ENCODE data around the gene FUT7.
"Not testable (repeated sequence)": the region's sequence is repeated elsewhere in the genome, so short reads cannot be mapped to it uniquely, and the experiment has no call there.

FUT7 gene

GRCh38 chr9:137066096-137066861 is 34.4 kb upstream of the FUT7 start:
- DNase-seq (ENCODE audit: low read depth in 2 of 2) = no peak

- no peak for DNase-seq (ENCODE audit: low read depth in 2 of 2)
Measured at GRCh38 chr9:137065336-137065967, 33.6 kb upstream of the FUT7 start.

DNA sequence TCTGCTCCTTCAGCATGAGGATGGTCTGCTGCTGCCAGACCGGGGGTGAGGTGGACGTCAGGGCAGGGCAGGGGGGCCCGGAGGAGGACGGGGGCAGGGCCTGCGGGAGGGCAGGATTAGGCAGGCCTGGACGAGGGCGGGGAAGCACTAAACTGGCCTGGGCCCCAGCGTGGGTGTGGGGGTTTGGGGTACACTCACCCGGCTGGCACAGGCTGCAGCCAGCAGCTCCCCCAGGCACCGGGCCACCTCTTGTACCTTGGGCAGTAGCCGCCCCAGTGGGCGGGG is 32.9 kb upstream of the FUT7 start:
- no peak for DNase-seq (ENCODE audit: low read depth in 2 of 2)

DNA sequence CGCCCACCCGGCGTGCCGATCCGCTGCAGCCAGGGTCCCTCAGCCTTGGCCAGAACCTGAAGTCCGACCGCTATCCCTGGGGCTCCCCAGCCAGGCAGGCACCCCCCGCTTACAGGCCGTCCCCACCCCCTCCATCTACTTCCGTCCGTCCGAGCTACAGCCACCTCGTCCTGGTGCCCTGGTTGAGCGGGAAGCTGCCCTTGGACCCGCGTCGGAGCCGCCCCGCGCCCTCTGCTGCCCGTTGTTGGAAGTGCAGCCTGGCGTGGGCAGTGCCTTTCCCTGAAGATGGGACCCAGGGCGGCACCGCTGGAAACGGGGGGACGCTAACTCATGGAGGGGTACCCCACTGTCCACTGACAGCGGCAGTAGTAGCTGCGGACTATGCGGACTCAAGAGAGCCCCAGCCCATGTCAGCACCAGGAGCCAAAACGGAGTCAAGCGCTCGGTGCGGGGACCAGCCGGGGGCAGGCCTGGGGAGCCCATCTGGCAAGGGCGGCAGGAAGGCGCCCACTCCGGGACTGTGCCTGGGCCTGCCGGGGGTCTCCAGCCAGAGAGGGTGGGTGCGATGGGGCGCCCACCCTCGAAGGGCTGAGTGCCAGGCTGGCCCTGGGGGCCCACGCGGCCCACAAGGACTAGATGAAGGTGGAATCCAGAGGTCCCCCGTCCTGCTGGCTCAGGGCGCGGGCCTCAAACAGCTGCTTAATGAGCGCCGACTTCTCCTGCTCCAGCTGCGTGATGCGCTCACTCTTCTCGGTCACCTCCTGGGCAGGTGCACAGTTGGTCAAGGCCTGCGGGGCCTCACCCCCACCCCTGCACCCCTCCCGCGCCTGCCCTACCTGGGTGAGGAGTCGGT is 32.4 kb upstream of the FUT7 start:
- peak in 1 of 2 donors; percentile 49 for DNase-seq (ENCODE audit: low read depth in 2 of 2)

GRCh38 chr9:137063311-137064026 is 31.6 kb upstream of the FUT7 start:
- no peak for DNase-seq (ENCODE audit: low read depth in 2 of 2)

GRCh38 chr9:137062798-137063197 is 30.9 kb upstream of the FUT7 start:
- DNase-seq (ENCODE audit: low read depth in 2 of 2) = not testable (repeated sequence)

DNA sequence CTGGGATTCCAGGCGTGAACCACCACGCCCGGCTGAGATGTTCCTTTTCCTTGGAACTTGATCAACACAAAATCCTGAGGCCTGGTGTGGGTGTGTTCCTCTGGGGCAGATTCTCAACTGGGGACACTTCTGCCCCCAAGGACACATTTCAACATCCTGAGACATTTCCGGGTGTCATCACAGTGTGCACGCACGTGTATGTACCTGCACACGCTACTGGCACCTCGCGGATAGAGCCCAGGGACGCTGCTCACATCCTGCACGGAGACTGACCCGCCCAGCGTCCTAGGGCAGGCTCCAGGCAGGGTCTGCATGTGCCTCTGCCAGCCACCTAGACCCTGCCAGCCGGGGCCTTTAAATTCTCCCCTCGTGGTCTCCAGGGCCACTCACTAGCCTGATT is 30.5 kb upstream of the FUT7 start:
- no peak for DNase-seq (ENCODE audit: low read depth in 2 of 2)

DNA sequence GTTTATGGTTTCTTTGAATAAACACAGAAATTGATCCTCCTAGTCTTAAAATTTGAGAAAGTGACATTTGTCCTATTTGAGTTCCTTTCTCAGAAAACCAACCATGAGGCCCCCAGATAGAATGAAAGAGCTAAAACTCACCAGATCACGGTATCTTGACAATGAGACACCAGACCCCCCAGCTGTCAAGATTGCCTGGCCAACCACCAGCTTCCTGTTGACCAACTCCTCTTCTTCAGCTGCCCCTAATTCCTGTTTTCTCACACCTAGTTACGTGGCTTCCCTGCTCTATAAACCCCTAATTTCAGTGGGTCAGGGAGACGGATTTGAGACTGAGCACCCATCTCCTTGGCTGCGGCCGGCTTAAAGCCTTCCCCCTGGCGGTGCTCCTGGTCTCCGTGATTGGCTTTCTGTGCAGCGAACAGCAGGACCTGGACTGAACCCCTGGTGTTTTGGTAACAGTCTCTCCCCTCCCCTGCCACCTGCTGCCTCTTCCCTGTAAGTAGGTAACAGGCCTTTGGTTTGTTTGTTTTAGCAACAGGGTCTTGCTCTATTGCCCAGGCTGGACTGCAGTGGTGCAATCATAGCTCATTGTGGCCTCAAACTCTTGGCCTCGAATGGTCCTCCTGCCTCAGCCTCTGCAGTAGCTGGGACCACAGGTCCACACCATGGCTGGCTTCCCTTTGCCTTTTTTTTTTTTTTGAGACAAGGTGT is 26.8 kb upstream of the FUT7 start:
- no peak for DNase-seq (ENCODE audit: low read depth in 2 of 2)

- DNase-seq (ENCODE audit: low read depth in 2 of 2) = no peak
Measured at GRCh38 chr9:137057545-137057944, 25.7 kb upstream of the FUT7 start.

DNA sequence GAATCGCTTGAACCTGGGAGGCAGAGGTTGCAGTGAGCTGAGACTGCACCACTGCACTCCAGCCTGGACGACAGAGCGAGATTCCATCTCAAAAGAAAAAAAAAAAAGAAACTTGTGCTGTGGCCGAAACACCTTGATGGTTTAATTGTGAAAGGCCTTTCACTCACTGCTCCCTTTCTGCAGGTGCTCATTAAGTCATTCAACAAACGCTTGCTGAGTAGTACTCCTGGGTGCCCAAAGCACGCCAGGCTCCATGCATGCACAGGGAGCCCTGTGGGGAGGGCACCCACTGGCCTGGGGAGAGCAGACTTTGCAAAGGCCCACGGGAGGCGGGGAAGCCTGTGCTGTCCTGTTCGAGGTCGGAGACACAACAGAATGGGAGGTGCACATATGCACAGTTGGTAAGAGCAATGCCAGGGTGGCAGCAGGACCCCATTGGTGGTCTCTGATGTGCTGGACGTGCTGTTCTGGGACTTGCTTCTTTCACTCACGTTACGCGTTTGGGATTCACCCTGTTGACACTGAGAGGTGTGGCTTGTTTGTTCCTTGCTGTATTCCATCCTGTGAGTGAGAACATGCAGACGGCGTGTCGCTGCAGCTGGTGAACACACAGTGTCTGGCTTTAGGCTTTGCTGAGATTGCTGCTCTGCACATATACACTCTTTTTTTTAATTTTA is 25.0 kb upstream of the FUT7 start:
- no peak for DNase-seq (ENCODE audit: low read depth in 2 of 2)

- no peak for DNase-seq (ENCODE audit: low read depth in 2 of 2)
Measured at GRCh38 chr9:137055385-137056364, 23.8 kb upstream of the FUT7 start.

DNA sequence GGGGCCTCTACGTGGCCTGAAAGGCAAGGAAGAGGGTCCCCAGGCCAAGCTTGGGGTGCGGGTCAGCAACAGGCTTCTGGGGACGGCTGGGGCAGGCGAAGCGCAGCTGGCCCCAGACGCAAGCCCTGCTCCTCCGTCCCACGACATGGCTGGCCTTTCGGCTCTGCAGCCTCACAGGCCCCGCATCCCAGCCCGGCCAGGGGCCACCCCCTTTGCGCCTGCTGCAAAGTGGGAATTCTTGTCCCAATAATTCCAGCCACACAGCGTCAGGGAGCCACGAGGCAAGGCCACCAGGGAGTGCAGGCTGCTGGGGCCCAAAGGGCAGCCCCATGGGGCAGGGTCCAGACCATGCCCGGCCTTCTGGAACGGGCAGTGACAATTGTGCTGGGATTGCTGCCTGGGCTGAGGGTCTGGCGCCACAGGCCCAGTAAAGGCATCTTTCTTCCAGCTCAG is 23.1 kb upstream of the FUT7 start:
- DNase-seq (ENCODE audit: low read depth in 2 of 2) = no peak

- DNase-seq (ENCODE audit: low read depth in 2 of 2) = no peak
Measured at GRCh38 chr9:137053944-137054931, 22.4 kb upstream of the FUT7 start, which contains the start of gene ENTPD2. ENTPD2 (minus strand) TSS chr9:137054061; CDS start chr9:137053997, 64 bp downstream.

- DNase-seq (ENCODE audit: low read depth in 2 of 2) = no peak
Measured at GRCh38 chr9:137052998-137053943, 21.4 kb upstream of the FUT7 start.

DNA sequence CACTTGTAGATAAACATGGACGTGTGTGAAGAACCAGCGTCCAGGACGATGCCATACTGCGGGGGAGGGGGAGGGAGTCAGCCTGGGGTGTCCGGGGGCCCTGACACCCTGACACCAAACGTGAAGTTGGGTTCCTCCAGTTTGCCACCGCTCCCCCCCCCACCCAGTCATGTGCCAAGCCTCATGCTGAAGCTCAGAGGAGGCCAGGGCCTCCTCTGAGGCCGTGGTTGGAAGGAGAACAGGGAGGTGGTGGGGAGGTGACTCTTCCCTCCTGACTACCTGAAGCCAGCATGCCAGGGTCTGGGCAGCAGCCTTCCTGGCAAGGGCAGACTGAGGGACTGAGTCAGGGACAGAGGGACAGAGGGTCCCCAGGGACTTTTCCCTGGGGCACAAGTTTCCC is 20.4 kb upstream of the FUT7 start:
- DNase-seq (ENCODE audit: low read depth in 2 of 2) = no peak

DNA sequence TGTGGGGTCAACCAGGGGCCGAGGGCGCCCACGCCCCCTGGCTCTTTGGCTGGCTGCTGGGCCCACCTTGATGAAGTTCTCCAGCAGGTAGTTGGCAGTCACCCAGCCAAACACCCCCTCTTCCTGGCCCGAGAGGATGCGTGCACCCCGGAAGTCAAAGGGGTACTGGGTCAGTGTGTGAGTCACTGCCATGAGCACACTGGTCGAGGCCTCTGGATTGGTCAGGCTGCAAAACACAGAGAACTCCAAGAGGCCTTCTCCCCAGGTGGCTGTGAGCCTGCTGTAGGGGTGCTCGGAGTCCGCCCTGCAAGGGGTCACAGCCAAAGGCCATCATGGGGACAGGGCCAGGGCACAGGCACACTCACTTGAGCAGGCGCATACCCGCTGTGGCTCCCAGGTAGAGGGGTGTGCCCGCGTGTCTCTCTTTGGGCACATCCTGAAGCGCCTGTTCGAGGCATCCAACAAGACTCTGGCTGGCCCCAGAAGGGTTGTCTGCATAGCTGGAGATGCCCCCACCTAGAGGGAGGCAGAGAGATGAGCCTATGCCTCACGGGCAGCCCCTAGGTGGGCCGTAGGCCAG is 19.3 kb upstream of the FUT7 start:
- DNase-seq (ENCODE audit: low read depth in 2 of 2) = no peak

- DNase-seq (ENCODE audit: low read depth in 2 of 2) = no peak
Measured at GRCh38 chr9:137050570-137050969, 18.7 kb upstream of the FUT7 start.

Data from stimulated activated CD8-positive, alpha-beta memory T cell treated with anti-CD3 and anti-CD28 coated beads, Interleukin-7, amount 100 ng/mL, for 1 hour (primary cell).